GM12878 (cell line): ENCODE data around the gene ABCC11. TPM values are rescaled to one million over a fixed set of nuclear protein-coding genes. Genes with fewer than 3 reads are reported as not detected.
A peak's percentile ranks its signal among the peaks of the same experiment; 100 is the strongest.

Source experiments
- ATF2 ChIP-seq: IDR thresholded peaks from 2 replicates; pipeline ENCODE4 v1.6.1; 2012; ENCODE audit warnings: low read length, inconsistent platforms
- BACH1 ChIP-seq: fragments of 450-650 bp; IDR thresholded peaks from 2 replicates; pipeline ENCODE4 v1.6.1; 2017; ENCODE audit warnings: mild to moderate bottlenecking, borderline replicate concordance
- CBFB ChIP-seq: IDR thresholded peaks from 2 replicates; pipeline ENCODE4 v1.6.1; 2016; ENCODE audit warnings: antibody characterized with exemption, low read depth
- CBX3 ChIP-seq: fragments of 200-600 bp; sonication (generic); IDR thresholded peaks from 2 replicates; pipeline ENCODE4 v1.6.1; 2016; ENCODE audit warnings: low read depth, borderline replicate concordance
- CREB1 ChIP-seq: IDR thresholded peaks from 2 replicates; pipeline ENCODE4 v1.6.1; 2012; ENCODE audit warnings: low read depth, mild to moderate bottlenecking, inconsistent platforms
- DPF2 ChIP-seq: fragments of 450-650 bp; IDR thresholded peaks from 2 replicates; pipeline ENCODE4 v1.6.1; 2017; ENCODE audit warnings: mild to moderate bottlenecking
- ETV6 ChIP-seq, 2 experiments: fragments of 450-650 bp in 1 of 2; IDR thresholded peaks in 1 of 2; conservative IDR thresholded peaks in 1 of 2; 2 replicates each; pipeline ENCODE4 v1.6.1; 2014; ENCODE audit warnings: antibody characterized with exemption in 1 of 2, borderline replicate concordance in 1 of 2, low read depth in 1 of 2, mild to moderate bottlenecking in 1 of 2, moderate library complexity in 1 of 2
- GATAD2B ChIP-seq: fragments of 450-650 bp; conservative IDR thresholded peaks from 2 replicates; pipeline ENCODE4 v1.6.1; 2017; ENCODE audit warnings: low read depth, mild to moderate bottlenecking, moderate library complexity
- HDAC6 ChIP-seq: fragments of 200-600 bp; sonication (generic); IDR thresholded peaks from one replicate; pipeline ENCODE4 v1.8.0; 2017; ENCODE audit warnings: antibody characterized with exemption; ENCODE audit not compliant: unreplicated experiment
- KLF5 ChIP-seq: fragments of 450-650 bp; IDR thresholded peaks from 2 replicates; pipeline ENCODE4 v1.6.1; 2014; ENCODE audit warnings: mild to moderate bottlenecking; ENCODE audit not compliant: partially characterized antibody
- MEF2B ChIP-seq: fragments of 450-650 bp; IDR thresholded peaks from 2 replicates; pipeline ENCODE4 v1.6.1; 2018; ENCODE audit warnings: mild to moderate bottlenecking, moderate library complexity; ENCODE audit not compliant: partially characterized antibody, poor library complexity, severe bottlenecking
- NFXL1 ChIP-seq: fragments of 450-650 bp; IDR thresholded peaks from 2 replicates; pipeline ENCODE4 v1.6.1; 2017; ENCODE audit warnings: antibody characterized with exemption, mild to moderate bottlenecking, borderline replicate concordance
- NFYB ChIP-seq: IDR thresholded peaks from 2 replicates; pipeline ENCODE4 v1.6.1; 2011; ENCODE audit warnings: low read depth, mild to moderate bottlenecking, low read length, improper control_type of control experiment, moderate library complexity; ENCODE audit not compliant: insufficient read depth
- RUNX3 ChIP-seq: IDR thresholded peaks from 2 replicates; pipeline ENCODE4 v1.6.1; 2012; ENCODE audit warnings: low read length, inconsistent platforms
- SP1 ChIP-seq: IDR thresholded peaks from one replicate; pipeline ENCODE4 v1.6.1; 2011; ENCODE audit warnings: low read depth, low read length
- SRF ChIP-seq, 2 experiments: IDR thresholded peaks; 2 replicates each; pipeline ENCODE4 v1.6.1; 2011; ENCODE audit warnings: low read depth in 2 of 2, low read length in 2 of 2, mild to moderate bottlenecking in 1 of 2, moderate library complexity in 1 of 2
- SUPT20H ChIP-seq: IDR thresholded peaks from 2 replicates; pipeline ENCODE4 v1.6.1; 2011; ENCODE audit warnings: low read depth, mild to moderate bottlenecking, low read length, moderate library complexity, borderline replicate concordance; ENCODE audit not compliant: control insufficient read depth
- YY1 ChIP-seq: IDR thresholded peaks from 2 replicates; pipeline ENCODE4 v1.6.1; 2011; ENCODE audit warnings: low read depth, mild to moderate bottlenecking, low read length
- ZBED1 ChIP-seq: IDR thresholded peaks from 2 replicates; pipeline ENCODE4 v1.6.1; 2016; ENCODE audit warnings: borderline replicate concordance
- polyA plus RNA-seq, 11 experiments: library from polyadenylated mRNA; depleted of rRNA in 4 of 11; unstranded in 6 of 11; stranded (reverse) in 5 of 11; fragments of >200 nt; fragmentation: Nextera tagmentation in 4 of 11; fragmentation: Illumina TruSeq in 1 of 11; extraction: Ambion mirVana in 4 of 11; extraction: Trizol in 1 of 11; gene quantifications; 1 replicate in 1 of 11; 2 replicates in 10 of 11; pipeline versions ENCODE4 v1.2.1 to v1.2.3, GENCODE V29; 2011 to 2016; ENCODE audit warnings: inconsistent platforms in 2 of 11, missing spikeins in 2 of 11, low read depth in 1 of 11
- total RNA-seq, 4 experiments: library from RNA; depleted of rRNA in 3 of 4; stranded (reverse); fragments of >200 nt in 3 of 4; fragmentation: Illumina TruSeq in 1 of 4; extraction: Trizol in 1 of 4; gene quantifications; 2 replicates each; pipeline versions ENCODE4 v1.2.1 to v1.2.3, GENCODE V29; 2013 to 2021
- TF ChIP-seq, protein P1 (sequence below): fragments of 450-650 bp; formaldehyde crosslinking; IDR thresholded peaks from 2 replicates; pipeline ENCODE4 v1.4.0; 2022; ENCODE audit warnings: mild to moderate bottlenecking, moderate library complexity
- TF ChIP-seq, protein P2 (sequence below): fragments of 450-650 bp; conservative IDR thresholded peaks from 2 replicates; pipeline ENCODE4 v1.6.1; 2017; ENCODE audit warnings: mild to moderate bottlenecking, moderate library complexity
- TF ChIP-seq, protein P3 (sequence below): fragments of 450-650 bp; IDR thresholded peaks from 2 replicates; pipeline ENCODE4 v1.6.1; 2014; ENCODE audit warnings: mild to moderate bottlenecking

Gene ABCC11
- total and polyA plus RNA-seq, 10 of the 15 experiments (the other 5 are each of a cell fraction or from before 2014, with no cell fraction given): 0.04 to 0.20 (median 0.10) TPM; not detected in 6

DNA sequence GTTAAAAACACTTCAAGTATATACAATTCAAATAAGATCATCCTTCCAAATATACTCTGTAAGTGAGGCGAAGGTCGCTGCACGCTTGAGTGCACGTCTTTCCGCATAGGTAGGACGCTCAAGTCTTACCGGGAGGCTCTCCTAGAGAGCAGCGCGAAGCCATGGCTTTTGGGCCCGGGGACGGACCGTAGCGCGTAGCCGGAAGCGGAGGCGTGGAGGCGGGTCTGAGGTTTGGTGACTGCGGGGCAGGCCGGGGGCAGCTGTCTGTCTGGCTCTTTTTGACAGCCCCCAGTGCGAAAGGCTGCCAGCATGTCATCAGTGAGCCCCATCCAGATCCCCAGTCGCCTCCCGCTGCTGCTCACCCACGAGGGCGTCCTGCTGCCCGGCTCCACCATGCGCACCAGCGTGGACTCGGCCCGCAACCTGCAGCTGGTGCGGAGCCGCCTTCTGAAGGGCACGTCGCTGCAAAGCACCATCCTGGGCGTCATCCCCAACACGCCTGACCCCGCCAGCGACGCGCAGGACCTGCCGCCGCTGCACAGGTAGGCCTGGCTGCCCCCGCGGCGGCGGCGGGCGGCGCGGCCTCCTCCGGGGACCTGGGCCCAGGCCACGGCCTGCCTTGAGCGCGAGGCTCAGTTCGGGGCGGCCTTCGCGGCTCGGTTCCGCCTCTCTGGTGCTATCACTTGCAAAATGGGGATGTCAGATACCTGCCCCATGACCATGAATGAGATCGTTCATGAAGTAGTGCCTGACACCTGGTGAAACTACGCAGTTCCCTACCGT is 3.1 kb downstream of the ABCC11 start, which contains the start of gene LONP2 (continued):
- TF ChIP-seq, protein P1, sequence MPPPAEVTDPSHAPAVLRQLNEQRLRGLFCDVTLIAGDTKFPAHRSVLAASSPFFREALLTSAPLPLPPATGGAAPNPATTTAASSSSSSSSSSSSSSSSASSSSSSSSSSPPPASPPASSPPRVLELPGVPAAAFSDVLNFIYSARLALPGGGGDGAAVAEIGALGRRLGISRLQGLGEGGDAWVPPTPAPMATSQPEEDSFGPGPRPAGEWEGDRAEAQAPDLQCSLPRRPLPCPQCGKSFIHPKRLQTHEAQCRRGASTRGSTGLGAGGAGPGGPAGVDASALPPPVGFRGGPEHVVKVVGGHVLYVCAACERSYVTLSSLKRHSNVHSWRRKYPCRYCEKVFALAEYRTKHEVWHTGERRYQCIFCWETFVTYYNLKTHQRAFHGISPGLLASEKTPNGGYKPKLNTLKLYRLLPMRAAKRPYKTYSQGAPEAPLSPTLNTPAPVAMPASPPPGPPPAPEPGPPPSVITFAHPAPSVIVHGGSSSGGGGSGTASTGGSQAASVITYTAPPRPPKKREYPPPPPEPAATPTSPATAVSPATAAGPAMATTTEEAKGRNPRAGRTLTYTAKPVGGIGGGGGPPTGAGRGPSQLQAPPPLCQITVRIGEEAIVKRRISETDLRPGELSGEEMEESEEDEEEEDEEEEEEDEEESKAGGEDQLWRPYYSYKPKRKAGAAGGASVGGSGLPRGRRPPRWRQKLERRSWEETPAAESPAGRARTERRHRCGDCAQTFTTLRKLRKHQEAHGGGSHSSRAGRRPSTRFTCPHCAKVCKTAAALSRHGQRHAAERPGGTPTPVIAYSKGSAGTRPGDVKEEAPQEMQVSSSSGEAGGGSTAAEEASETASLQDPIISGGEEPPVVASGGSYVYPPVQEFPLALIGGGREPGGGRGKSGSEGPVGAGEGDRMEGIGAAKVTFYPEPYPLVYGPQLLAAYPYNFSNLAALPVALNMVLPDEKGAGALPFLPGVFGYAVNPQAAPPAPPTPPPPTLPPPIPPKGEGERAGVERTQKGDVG (CRISPR knock-in tag): no peak
- TF ChIP-seq NFYB: no peak
- no peak for TF ChIP-seq MEF2B
- peak; percentile 96 for TF ChIP-seq GATAD2B
- TF ChIP-seq SUPT20H: no peak
- no peak for TF ChIP-seq ATF2
- TF ChIP-seq SRF (IDR thresholded peaks at IDR 0.05; ENCODE audit: low read depth in 2 of 2, low read length in 2 of 2): no peak
- TF ChIP-seq, protein P2, sequence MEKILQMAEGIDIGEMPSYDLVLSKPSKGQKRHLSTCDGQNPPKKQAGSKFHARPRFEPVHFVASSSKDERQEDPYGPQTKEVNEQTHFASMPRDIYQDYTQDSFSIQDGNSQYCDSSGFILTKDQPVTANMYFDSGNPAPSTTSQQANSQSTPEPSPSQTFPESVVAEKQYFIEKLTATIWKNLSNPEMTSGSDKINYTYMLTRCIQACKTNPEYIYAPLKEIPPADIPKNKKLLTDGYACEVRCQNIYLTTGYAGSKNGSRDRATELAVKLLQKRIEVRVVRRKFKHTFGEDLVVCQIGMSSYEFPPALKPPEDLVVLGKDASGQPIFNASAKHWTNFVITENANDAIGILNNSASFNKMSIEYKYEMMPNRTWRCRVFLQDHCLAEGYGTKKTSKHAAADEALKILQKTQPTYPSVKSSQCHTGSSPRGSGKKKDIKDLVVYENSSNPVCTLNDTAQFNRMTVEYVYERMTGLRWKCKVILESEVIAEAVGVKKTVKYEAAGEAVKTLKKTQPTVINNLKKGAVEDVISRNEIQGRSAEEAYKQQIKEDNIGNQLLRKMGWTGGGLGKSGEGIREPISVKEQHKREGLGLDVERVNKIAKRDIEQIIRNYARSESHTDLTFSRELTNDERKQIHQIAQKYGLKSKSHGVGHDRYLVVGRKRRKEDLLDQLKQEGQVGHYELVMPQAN: peak; percentile 96
- TF ChIP-seq RUNX3: peak; percentile 90
- TF ChIP-seq CREB1: peak; percentile 97
- TF ChIP-seq CBFB: peak; percentile 91
- TF ChIP-seq YY1: peak; percentile 78
- peak; percentile 76 for TF ChIP-seq DPF2
- TF ChIP-seq CBX3: no peak
- no peak for TF ChIP-seq KLF5
- peak; percentile 81 for TF ChIP-seq SP1
- peak; percentile 46; the same call in 1 of the 2 replicates for TF ChIP-seq BACH1
- no peak for TF ChIP-seq ZBED1
- TF ChIP-seq HDAC6: no peak
- no peak for TF ChIP-seq NFXL1
- TF ChIP-seq, protein P3, sequence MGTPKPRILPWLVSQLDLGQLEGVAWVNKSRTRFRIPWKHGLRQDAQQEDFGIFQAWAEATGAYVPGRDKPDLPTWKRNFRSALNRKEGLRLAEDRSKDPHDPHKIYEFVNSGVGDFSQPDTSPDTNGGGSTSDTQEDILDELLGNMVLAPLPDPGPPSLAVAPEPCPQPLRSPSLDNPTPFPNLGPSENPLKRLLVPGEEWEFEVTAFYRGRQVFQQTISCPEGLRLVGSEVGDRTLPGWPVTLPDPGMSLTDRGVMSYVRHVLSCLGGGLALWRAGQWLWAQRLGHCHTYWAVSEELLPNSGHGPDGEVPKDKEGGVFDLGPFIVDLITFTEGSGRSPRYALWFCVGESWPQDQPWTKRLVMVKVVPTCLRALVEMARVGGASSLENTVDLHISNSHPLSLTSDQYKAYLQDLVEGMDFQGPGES: no peak
- TF ChIP-seq ETV6 (conservative IDR thresholded peaks at IDR 0.05 in 1 of 2, IDR thresholded peaks at IDR 0.05 in 1 of 2; ENCODE audit: borderline replicate concordance in 1 of 2, low read depth in 1 of 2): peak in 1 of 2 experiments; percentile 21; a peak in 1 of 4 replicates
